ENCODE results near the gene EBPL. TPM values are rescaled to one million over a fixed set of nuclear protein-coding genes. Genes with fewer than 3 reads are reported as not detected.
A peak's percentile ranks its signal among the peaks of the same experiment; 100 is the strongest.

Gene EBPL
- polyA plus RNA-seq, 3 donors = 10.2 to 29.4 (median 27.3) TPM

DNA sequence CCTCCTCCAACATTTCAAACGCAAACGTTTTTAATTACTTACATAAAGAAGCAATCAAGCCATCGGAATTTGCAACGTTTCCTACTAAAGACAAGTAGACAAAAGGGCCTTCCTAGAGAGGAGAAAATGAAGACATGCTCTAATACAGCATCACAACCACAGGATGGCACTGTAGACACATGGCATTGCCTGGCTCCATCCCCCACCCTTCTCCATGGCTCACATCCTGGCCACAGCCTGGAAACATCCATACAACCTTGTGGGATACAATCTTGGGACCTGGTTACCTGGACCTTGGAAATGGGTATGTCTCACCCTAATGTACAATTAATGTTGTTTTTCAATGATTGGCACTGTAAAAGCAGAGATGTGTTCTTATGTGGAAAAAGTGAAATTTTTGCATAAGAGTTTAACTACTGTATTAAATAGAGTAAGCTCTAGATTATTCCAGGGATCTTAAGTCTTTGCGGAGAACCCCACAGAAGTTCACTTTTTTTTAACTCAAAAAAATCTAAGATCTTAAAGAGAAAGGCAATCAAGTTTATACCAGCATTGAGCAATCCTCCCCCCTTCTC is 21.5 kb downstream of the EBPL start:
- no peak overlapping the region for H3K27ac Mint-ChIP-seq

GRCh38 chr13:49667773-49668172 is 23.5 kb downstream of the EBPL start:
- H3K4me3 Mint-ChIP-seq = no peak overlapping the region
- Histone ChIP-seq H3K27ac (ENCODE audit: low read depth in 1 of 2, low read length in 2 of 2) (no peak overlapping the region), H3K9ac (ENCODE audit: insufficient read depth, low read length, poor library complexity, severe bottlenecking) (no peak overlapping the region), H3K4me2 (replicated peaks; ENCODE audit: extremely low read depth, low read length, poor library complexity, severe bottlenecking) (no peak overlapping the region), H3K4me3 (replicated peaks in 1 of 3; ENCODE audit: low read depth in 2 of 3, low read length in 3 of 3) (no peak overlapping the region), H3K36me3 (replicated peaks in 1 of 2; ENCODE audit: control insufficient read depth in 1 of 2, insufficient read depth in 2 of 2, low read length in 2 of 2) (peaks cover 2 to 15% of the 10 kb centered on the region in 2 donors), H3K27me3 (ENCODE audit: control insufficient read depth in 2 of 2, insufficient read depth in 2 of 2, low read length in 2 of 2) (no peaks in the 10 kb centered on the region), H4K20me1 (ENCODE audit: insufficient read depth, low read length) (no peaks in the 10 kb centered on the region), H2AFZ (ENCODE audit: insufficient read depth, low read depth, low read length, poor library complexity, severe bottlenecking) (no peak overlapping the region), H3K9me3 (replicated peaks in 1 of 2; ENCODE audit: control insufficient read depth in 1 of 2, insufficient read depth in 1 of 2, low read length in 2 of 2) (no peaks in the 10 kb centered on the region), H3K4me1 (ENCODE audit: control insufficient read depth in 1 of 2, insufficient read depth in 2 of 2, low read length in 2 of 2) (peaks cover 0 to 6% of the 10 kb centered on the region in 2 donors), H3K79me2 (ENCODE audit: insufficient read depth, low read length) (no peaks in the 10 kb centered on the region)
- WGBS (ENCODE audit: insufficient coverage) = 90% methylated on average over 2 of the region's 2 CpGs
- peaks cover 0 to 7% (median 0%) of the 10 kb centered on the region in 3 donors for H3K27me3 Mint-ChIP-seq (ENCODE audit: low read depth in 3 of 3)
- DNase-seq = no peak
- peaks cover 17 to 29% of the 10 kb centered on the region in 2 donors for H3K36me3 Mint-ChIP-seq
- peak overlapping the region in 2 of 7 donors; percentile 6 to 57 for H3K27ac Mint-ChIP-seq
- intact Hi-C loops (cut with micrococcal nuclease) = no loop called here
- peaks cover 0 to 4% (median 0%) of the 10 kb centered on the region in 7 donors for H3K9me3 Mint-ChIP-seq
- peaks cover 8% of the 10 kb centered on the region for H3K4me1 Mint-ChIP-seq
- TF ChIP-seq CTCF (IDR thresholded peaks at IDR 0.05) = no peak

More for the DNA sequence above, 21.5 kb downstream of the EBPL start:
- no peak overlapping the region for H3K4me2 ChIP-seq (replicated peaks; ENCODE audit: extremely low read depth, low read length, poor library complexity, severe bottlenecking)
- H3K27me3 Mint-ChIP-seq (ENCODE audit: low read depth in 3 of 3) = peaks cover 0 to 3% (median 0%) of the 10 kb centered on the region in 3 donors
- peaks cover 17 to 26% of the 10 kb centered on the region in 2 donors for H3K36me3 Mint-ChIP-seq
- H4K20me1 ChIP-seq (ENCODE audit: insufficient read depth, low read length) = no peaks in the 10 kb centered on the region
- H3K27ac ChIP-seq (ENCODE audit: low read depth in 1 of 2, low read length in 2 of 2) = no peak overlapping the region
- H3K9me3 Mint-ChIP-seq = no peaks in the 10 kb centered on the region
- no peak overlapping the region for H3K4me3 Mint-ChIP-seq
- peaks cover 2 to 15% of the 10 kb centered on the region in 2 donors for H3K36me3 ChIP-seq (replicated peaks in 1 of 2; ENCODE audit: control insufficient read depth in 1 of 2, insufficient read depth in 2 of 2, low read length in 2 of 2)
- H3K4me1 Mint-ChIP-seq = peaks cover 8% of the 10 kb centered on the region
- peak in 1 of 3 donors; percentile 22 for DNase-seq
- intact Hi-C loops (cut with micrococcal nuclease) = loop anchor here in 1 of 2 donors (10.0 kb wide), 1 partner anchor 1395 kb away; no protein-coding TSS in a partner anchor
- peak; percentile 73 for TF ChIP-seq CTCF (IDR thresholded peaks at IDR 0.05)
- H3K4me3 ChIP-seq (replicated peaks in 1 of 3; ENCODE audit: low read depth in 2 of 3, low read length in 3 of 3) = no peak overlapping the region
- 75% methylated on average over 2 of the region's 5 CpGs for WGBS (ENCODE audit: insufficient coverage)
- H3K4me1 ChIP-seq (ENCODE audit: control insufficient read depth in 1 of 2, insufficient read depth in 2 of 2, low read length in 2 of 2) = peaks cover 0 to 6% of the 10 kb centered on the region in 2 donors
- H3K9me3 ChIP-seq (replicated peaks in 1 of 2; ENCODE audit: control insufficient read depth in 1 of 2, insufficient read depth in 1 of 2, low read length in 2 of 2) = no peaks in the 10 kb centered on the region
- H3K27me3 ChIP-seq (ENCODE audit: control insufficient read depth in 2 of 2, insufficient read depth in 2 of 2, low read length in 2 of 2) = no peaks in the 10 kb centered on the region
- H3K9ac ChIP-seq (ENCODE audit: insufficient read depth, low read length, poor library complexity, severe bottlenecking) = no peak overlapping the region
- H2AFZ ChIP-seq (ENCODE audit: insufficient read depth, low read depth, low read length, poor library complexity, severe bottlenecking) = no peak overlapping the region
- H3K79me2 ChIP-seq (ENCODE audit: insufficient read depth, low read length) = no peaks in the 10 kb centered on the region

Measured in CD14-positive monocyte (primary cell).